Inflammatory macrophage (primary cell): Measurements from ENCODE around the gene TNRC6B.

Source experiments
- DNase-seq, 2 donors: peaks; one replicate each; pipeline ENCODE4 v3.0.0-alpha.2; 2020 to 2022

The TNRC6B gene

DNA sequence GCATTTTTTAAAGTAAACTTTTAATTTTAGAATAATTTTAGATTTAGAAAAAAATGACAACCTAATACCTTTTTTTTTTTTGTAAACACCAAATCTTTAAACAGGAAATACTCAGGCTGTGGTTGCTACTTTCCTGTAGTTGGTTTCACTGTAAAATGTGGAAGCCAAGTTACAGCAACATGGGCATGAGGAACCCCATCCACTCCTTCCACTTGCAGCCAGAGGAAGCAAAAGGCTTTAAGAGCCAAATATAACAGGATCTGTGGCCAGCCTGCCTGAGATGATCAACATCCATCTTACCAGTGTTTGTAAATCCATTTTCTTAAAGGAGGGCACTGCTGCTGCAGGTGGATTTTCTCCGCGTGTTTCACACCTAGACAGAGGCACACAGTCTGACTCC, 66.2 kb downstream of the TNRC6B start:
- peak; percentile 69 to 77 for DNase-seq

DNA sequence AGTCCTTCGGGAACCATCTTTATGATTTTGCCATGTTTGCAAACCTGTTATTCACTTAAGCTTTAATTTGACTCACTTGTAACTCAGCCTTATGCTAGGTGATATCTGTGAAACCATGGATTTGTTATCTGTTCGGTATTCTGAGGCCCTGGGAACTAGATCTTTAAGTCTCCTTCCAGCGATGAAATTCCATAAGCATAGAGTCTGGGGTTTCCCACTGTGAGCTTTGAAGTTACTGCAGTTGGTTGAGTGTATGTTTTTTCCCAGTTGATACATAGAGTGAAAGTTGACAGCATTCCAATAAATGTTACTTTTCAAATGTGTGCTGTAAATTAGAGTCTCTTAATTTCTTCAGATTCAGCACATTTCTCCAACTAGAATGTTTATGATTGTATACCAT, 66.9 kb downstream of the TNRC6B start:
- no peak for DNase-seq

DNA sequence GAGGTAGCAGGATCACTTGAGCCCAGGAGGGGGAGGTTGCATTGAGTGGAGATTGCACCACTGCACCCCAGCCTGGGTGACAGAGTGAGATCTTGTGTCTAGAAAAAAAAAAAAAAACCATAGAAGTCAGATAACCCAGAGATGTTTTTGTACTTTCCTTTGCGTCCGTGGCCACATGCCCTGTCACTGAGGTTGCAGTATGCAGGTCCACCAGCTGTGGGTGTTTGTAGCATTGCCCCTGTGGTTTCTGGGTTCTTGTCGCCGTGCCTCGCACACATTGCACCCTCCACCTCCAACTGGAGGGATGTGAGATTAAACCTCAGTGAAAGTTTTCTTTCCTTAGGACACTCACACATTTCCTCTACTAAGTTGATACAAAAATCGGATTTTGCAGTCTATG, 70.3 kb downstream of the TNRC6B start:
- DNase-seq: no peak

DNA sequence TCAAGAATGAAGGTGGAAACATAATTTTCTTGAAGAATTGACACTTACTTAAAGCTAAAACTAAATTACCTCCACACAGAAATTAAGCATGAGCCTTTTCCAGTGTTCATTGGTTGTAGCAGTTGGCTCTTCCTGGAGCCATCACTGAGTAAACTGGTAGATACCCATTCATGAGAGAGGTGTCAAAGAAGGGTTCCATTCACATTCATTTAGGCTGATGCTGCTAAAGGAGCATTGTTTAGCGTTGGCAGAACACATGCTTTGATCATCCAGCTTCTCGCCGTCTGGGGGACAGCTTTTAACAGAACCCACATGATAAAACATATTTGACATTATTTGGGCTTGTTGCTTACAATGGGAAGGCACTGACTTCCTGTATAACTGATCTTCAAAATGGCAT, 71.6 kb downstream of the TNRC6B start:
- DNase-seq: no peak

DNA sequence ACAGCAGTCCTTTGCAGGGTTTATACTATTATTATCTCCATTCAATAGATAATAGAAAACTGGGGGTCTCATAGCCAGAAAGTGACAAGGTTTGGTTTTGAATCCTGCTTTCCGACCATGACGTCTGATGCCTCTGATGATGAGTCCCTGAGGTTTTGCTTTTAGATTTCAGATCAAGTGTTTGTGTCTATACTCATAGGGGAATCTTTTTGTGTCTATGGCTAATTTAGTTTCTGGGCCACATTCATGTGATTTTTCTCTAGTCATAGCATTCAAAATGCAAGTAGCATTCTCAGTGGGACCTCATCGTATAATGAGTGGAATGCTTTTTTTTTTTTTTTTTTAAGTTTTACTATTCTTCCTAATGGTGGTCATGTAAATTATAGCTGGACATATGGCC, 72.9 kb downstream of the TNRC6B start:
- DNase-seq: no peak

DNA sequence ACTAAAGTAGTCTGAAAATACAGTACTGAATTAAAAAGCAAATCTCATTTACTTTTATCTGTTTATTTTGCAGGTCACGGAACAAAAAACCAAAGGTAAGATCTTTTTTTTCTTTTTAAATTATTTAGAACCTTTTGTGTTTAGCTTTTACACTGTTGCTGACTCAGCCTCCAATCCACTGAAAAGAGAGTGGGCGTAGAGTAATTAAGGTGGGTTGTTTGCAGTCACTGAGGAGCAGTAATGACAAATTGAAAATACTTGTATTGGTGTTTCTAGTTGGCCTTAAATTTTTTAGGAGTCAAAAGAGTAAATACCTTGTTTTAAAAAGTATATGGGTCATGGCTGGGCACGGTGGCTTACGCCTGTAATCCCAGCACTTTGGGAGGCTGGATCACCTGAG, 73.4 kb downstream of the TNRC6B start:
- no peak for DNase-seq

DNA sequence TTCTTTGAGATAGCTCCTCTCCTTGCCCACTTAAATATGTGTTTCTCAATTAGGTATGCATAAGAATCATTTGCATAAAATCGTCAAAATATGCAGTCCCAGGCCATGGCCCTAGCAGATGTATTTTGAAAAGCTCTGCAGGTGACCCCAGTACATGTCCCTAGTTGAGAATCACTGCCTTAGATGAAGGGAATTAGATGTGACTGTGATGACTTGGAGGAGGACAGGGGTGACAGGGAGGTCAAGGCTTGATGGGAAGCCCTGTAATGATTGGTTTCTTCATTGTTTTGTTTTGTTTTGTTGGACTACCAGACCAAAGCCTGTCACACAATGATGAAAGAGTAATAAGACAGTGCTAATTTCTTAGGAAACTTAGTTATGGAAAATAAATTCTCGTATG, 74.4 kb downstream of the TNRC6B start:
- no peak for DNase-seq

DNA sequence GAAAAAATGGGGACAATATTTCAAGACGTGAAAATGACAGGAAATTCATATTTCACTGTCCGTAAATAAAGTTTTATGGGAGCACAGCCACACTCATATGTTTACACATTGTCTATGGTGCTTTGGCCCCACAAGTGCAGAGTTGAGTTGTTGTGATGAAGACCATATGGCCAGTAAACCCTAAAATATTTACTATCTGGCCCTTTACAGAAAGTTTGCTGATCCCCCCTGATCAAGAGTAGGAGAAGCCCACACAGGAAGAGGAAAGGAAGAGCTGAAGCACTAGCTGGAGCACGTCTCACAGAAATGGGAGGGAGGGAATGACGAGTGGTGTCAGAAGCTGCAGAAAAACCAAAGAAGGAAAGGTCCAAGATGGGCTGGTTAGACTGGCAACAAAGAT, 78.8 kb downstream of the TNRC6B start:
- DNase-seq: no peak

DNA sequence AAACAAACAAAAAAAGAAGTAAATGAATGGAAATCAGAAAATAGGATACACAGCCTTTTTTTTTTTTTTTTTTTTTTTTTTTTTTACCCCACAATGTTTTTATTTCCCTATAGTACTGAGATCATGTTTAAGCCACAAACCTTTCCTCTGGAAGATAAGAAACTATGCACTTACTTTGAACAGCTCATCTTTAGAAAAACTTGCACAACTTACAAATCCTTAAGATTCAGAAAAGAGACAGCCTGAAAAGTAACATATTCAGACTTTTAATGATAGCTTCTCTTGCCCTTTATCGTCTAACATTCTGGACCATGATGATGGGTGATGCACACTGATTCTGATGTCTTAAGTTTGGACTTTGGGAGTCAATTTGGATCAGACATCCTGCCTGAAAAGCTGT, 80.3 kb downstream of the TNRC6B start:
- DNase-seq: no peak

DNA sequence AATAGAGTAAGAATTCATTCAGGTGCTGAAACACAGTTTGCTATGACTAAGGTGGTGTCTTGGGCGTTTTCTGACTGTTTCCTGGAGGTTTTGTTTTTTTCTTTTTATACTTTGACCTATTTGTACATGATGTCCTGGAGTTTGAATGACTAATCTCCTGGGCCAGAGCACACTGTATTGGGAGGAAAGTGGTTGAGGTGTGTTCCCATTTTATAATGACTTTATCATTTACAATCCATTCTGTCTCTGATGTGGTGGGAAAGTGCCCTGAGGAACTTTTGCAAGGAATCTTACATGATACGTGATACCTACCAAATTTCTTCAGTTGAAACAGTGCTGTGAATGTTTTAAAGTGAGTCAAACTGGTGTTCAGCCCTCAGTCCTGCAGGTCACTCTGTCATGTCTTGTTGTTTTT, 80.8 kb downstream of the TNRC6B start:
- DNase-seq: no peak

DNA sequence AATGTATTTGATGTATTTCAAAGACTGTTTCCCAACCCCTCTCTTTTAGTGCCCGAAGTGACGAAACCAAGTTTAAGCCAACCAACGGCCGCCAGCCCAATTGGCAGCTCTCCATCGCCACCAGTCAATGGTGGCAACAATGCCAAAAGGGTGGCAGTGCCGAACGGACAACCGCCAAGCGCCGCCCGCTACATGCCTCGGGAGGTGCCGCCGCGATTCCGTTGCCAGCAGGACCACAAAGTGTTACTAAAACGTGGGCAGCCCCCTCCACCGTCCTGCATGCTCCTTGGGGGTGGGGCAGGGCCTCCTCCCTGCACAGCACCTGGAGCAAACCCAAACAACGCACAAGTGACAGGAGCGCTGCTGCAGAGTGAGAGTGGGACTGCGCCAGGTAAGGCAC, 84.1 kb downstream of the TNRC6B start:
- no peak for DNase-seq

DNA sequence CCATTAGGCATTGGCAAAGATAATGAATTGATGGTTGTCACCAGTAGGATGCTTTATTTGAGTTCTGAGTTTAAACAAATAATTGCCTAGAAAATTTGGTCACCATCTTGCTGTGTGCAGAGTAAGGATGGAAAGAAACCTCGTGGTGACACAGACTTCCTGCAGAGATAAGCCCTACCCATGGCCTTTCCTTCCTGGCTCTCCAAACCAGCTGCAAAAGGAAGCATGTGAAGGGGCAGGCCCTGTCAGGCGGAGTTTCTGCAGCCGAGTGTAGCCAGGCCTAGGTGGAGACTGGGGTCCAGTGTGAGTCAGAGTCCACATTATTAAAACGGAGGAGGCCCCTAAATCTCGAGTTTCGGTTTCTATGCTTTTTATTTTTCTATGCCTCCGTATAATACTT, 85.5 kb downstream of the TNRC6B start:
- DNase-seq: peak in 1 of 2 donors; percentile 22

DNA sequence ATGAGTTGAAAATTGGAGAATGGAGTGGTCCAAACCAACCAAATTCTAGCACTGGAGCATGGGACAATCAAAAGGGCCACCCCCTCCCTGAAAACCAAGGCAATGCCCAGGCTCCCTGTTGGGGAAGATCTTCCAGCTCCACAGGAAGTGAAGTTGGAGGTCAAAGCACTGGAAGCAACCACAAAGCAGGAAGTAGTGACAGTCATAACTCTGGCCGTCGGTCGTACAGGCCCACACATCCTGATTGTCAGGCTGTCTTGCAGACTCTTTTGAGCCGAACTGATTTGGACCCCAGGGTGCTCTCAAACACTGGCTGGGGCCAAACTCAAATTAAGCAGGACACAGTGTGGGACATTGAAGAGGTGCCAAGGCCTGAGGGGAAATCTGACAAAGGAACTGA, 88.1 kb downstream of the TNRC6B start:
- peak; percentile 73 to 82 for DNase-seq

DNA sequence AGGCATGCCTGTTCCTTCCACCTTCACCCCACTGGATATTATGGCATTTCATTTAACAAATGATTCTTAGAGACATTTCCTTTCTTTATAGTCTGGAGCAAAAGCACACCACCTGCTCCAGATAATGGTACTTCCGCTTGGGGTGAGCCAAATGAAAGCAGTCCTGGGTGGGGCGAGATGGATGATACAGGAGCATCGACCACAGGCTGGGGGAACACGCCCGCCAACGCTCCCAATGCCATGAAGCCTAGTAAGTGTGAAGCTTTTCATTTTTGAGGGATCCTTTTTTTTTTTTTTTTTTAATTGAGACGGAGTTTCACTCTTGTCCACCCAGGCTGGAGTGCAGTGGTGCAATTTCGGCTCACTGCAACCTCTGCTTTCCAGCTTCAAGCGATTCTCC, 92.3 kb downstream of the TNRC6B start:
- DNase-seq: no peak

DNA sequence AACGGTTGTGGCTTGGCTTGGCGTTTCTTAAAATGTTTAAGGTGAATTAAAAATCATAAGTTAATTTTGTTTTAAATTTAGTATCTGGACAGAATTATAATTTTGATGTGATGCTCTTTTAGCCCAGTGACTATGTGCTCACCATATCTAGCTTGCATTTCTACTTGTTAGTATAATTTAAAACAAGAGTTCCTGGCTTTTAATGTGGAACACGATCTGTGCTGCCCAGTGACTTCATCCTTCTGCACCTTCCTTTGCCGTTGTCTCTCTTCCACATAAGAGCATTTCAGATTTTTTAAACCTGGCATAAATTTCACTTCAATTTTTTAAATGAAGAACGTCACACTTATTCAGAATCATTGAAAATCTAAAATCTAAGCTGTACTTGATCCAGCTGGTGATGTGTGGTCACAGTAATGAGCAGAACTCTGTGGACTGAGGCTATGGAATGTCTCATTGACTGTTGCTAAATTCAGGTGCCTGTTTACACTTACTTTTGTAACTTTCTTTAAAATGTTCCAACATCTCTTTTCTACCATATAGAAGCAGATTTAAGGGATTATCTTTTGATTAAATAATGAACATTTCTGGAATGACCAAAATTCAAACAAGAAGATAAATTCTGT, 93.1 kb downstream of the TNRC6B start:
- DNase-seq: no peak

DNA sequence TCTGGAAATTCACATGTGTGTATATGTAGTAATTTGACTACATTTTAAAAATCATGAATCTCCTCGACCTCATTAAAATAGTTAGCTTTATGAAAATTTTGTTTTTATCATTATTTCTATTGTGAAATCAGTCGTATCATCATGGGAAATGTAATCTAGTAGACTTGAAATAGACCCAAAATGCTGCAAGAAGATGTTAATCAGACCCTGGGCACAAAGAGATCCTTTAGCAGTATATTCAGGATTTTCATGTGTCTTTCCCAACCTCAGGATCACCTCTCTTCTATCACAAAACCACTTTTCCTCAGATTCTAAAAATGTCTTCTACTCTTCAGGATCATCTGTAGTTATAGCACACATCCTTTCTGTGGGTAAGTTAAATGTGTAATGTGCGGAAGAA, 93.7 kb downstream of the TNRC6B start:
- no peak for DNase-seq

DNA sequence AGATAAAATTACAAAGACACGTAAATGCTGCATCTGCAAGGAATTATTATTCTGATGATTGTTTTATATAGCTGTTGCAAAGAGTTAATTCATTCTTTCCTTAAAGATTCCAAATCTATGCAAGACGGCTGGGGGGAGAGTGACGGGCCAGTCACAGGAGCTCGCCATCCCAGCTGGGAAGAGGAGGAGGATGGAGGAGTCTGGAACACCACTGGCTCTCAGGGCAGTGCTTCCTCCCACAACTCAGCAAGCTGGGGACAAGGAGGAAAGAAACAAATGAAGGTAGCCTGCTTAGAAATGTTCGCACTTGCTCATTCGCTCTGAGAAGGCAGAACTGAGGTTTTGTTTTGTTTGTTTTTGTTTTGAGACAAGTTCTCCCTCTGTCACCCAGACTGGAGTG, 95.6 kb downstream of the TNRC6B start:
- no peak for DNase-seq

DNA sequence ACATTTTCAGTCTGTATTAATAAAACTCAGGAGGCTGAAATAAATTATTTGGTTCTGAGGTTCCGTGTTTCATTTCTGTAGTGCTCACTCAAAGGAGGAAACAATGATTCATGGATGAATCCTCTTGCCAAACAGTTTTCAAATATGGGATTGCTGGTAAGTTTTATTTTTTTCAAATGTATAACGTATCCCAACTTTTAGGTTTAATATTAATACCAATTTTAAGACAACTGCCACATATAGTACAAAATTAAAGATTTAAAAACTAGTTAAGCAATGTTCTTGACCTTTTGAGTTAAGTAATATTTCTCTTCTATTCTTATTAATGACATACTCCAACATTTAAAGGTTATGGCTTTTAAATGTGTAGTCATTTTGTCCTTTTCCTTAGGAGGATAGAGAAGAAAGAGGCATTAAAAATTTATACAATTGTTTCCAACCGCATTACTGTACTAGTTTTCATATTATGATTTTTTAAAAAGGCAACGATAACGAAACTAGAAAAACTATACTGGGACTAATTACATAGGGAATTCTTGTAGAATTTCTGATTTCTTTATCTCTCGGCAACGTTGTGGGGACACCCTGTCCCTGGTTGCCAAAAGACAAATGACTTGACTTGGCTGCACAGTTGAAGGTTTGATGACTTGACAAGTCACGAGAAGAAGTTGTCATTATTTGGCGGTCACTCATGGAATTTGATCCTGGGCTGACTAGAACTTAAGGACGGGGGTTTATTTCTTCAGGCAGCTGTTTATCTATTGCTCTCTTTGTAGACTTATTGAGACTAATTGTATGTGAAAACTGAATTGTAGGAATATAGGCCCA, 99.5 kb downstream of the TNRC6B start:
- peak; percentile 31 to 59 for DNase-seq

DNA sequence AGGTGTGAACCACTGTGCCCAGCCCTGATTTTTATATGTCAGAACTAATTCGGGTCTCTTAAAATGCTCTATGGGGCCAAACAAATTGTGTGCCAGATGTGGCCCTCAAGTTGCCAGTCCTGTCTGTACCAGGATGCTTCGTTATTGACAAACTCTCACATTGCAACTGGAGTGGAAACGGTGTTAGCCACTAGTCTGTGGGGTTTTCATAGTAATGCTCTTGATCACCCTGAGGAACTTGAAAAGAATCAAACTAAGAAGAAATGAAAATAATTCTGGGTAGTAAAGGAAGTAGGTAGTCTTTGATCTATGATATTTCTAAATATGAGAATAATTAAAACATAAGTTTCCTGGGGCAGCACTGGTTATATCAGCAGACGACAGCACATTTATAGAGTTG, 101.3 kb downstream of the TNRC6B start:
- DNase-seq: no peak

DNA sequence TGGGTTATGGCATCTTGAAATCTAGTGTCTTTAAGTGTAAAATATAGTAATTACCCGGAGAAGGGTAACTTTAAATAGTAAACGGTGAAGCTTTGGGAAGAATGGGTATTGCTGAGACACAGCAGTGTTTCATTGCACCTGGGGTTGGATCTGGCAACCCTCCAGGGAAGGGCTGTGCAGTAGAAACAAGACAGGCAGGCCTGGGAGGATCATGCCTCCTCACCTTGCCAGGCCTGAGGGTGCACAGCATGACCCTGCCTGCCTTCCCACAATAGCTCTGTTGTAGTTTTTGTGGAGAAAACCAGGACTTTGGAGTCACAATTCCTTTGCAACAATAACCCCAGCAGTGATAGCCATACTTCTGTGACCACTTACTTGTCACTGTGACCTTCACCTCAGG, 104.0 kb downstream of the TNRC6B start:
- no peak for DNase-seq

DNA sequence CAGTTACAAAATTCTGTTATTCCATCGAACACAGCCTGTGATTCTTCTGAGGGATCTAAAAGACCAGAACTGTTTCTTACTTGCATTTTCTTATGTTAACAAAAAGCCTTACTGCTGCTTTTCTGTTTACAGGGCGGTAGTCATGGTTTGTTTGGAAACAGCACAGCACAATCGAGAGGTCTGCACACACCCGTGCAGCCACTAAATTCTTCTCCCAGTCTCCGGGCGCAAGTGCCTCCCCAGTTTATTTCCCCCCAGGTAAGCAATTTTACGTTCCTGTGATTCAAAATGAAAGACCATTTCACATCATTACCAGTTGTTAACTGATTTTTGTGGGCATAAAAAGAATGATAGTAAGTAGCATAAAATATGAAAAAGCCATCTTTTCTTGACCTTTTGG, 107.8 kb downstream of the TNRC6B start:
- no peak for DNase-seq

DNA sequence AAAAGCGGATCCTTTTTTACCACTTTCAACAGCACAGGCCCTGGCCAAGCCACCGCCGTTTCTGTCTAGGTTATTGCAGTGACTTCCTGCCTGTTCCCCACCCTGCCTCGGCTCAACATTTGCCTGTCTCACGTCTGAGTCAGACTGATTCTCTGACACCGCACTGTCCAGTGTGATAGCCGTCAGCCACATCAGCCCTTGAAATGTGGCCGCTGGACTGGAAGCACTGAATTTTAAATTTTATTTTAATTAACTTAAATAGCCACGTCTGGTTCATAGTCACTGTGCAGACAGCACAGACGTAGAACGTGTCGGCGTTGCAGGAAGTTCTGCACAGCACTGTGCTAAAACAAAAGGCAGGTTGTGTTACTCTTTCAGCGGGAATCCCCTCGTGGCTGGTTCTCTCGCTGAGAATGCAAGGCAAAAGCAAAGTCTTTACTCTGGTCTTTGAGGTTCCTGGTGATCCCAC, 112.3 kb downstream of the TNRC6B start:
- peak; percentile 40 to 57 for DNase-seq

DNA sequence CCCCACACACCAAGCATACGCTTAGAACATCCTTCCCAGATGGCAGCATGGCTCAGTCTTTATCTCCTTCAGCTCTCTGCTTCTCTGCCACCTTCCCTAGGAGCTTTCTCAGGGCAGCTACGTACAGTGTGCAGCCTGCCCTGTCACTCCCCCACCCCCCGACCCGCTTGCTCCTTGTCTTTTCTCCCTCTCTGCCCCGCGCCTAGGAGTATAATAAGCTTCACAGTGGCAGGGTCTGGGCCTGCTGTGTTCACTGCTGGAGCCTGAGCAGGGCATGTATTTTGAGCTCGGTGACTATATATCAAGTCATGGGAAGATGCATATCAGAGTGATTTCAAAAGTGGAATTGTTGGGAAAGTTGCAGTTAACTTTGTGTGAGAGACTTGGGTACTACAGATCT, 112.8 kb downstream of the TNRC6B start:
- no peak for DNase-seq

DNA sequence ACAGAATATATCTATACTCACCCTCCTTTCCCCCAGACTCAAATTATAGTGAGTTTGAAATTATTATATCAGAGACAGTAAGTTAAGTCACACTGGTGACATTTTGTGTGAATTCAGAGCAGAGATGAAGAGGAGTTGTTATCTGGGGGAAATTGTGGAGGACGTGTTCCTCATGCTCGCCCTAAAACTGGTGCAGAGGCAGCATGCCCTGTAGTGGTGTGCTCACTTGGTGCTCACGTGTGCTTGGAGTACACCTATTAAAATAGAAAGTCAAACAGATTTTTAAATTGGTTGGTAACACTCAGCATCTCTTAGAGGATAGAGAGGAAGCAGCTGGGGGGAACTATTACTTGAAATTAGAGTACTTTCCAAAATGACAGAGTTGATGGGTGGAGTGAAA, 117.0 kb downstream of the TNRC6B start:
- DNase-seq: no peak

DNA sequence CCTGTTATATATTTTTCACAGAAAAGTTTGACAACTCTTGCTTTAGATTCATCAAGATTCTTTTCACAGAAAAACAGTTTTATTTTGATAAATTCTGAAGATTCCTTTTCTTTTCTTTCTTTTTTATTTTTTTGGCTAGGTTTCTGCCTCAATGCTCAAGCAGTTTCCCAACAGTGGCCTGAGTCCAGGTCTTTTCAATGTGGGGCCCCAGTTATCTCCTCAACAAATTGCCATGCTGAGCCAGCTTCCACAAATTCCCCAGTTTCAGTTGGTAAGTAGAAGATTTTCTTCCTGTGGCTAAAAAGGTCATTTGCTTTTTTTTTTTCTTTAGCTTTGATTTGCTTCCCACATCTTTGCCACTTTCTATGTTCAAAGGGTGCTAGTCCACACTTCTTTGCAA, 122.6 kb downstream of the TNRC6B start:
- DNase-seq: no peak
